GM19025 (cell line): ENCODE data around the gene CNTNAP2.

Experiments
- ATAC-seq: cut with Tn5 transposase; IDR thresholded peaks from one replicate; pipeline ENCODE4 v1.9.1; 2021; ENCODE audit warnings: mild to moderate bottlenecking, low read depth, moderate library complexity; ENCODE audit not compliant: unreplicated experiment

CNTNAP2 gene

GRCh38 chr7:148079206-148080080, 1962.8 kb downstream of the CNTNAP2 start:
- no peak for ATAC-seq

GRCh38 chr7:148083448-148083847, 1966.8 kb downstream of the CNTNAP2 start:
- ATAC-seq = no peak

GRCh38 chr7:148084138-148084537, 1967.5 kb downstream of the CNTNAP2 start:
- ATAC-seq = no peak

- no peak for ATAC-seq
Observed at GRCh38 chr7:148091882-148092281, 1975.3 kb downstream of the CNTNAP2 start.

- no peak for ATAC-seq
Observed at GRCh38 chr7:148093375-148094166, 1977.0 kb downstream of the CNTNAP2 start.

GRCh38 chr7:148095066-148095465, 1978.5 kb downstream of the CNTNAP2 start:
- ATAC-seq = no peak

- no peak for ATAC-seq
Observed at GRCh38 chr7:148104136-148104716, 1987.6 kb downstream of the CNTNAP2 start.

GRCh38 chr7:148104924-148105323, 1988.3 kb downstream of the CNTNAP2 start:
- no peak for ATAC-seq

- ATAC-seq = no peak
Observed at GRCh38 chr7:148105853-148106252, 1989.3 kb downstream of the CNTNAP2 start.

- ATAC-seq = no peak
Observed at GRCh38 chr7:148107443-148108127, 1991.0 kb downstream of the CNTNAP2 start.

- ATAC-seq = no peak
Observed at GRCh38 chr7:148108381-148108780, 1991.8 kb downstream of the CNTNAP2 start.

- no peak for ATAC-seq
Observed at GRCh38 chr7:148110097-148110868, 1993.7 kb downstream of the CNTNAP2 start.

- ATAC-seq = no peak
Observed at GRCh38 chr7:148114804-148115203, 1998.2 kb downstream of the CNTNAP2 start.

- no peak for ATAC-seq
Observed at GRCh38 chr7:148115308-148115707, 1998.7 kb downstream of the CNTNAP2 start.

- ATAC-seq = no peak
Observed at GRCh38 chr7:148116195-148116594, 1999.6 kb downstream of the CNTNAP2 start.

GRCh38 chr7:148116829-148117403, 2000.3 kb downstream of the CNTNAP2 start:
- no peak for ATAC-seq

- no peak for ATAC-seq
Observed at GRCh38 chr7:148118371-148118770, 2001.8 kb downstream of the CNTNAP2 start.

GRCh38 chr7:148121401-148121800, 2004.8 kb downstream of the CNTNAP2 start:
- ATAC-seq = no peak

GRCh38 chr7:148121847-148122246, 2005.2 kb downstream of the CNTNAP2 start:
- ATAC-seq = no peak
